GM10266 (cell line): ENCODE results near the gene OR5M8.

ENCODE experiments used
- DNase-seq: peaks from one replicate; pipeline ENCODE4 v3.0.0; 2012; ENCODE audit errors: extremely low spot score
- TF ChIP-seq, protein P1 (sequence below): IDR thresholded peaks from 2 replicates; pipeline ENCODE4 v1.5.1; 2012; ENCODE audit warnings: mild to moderate bottlenecking, low read depth; ENCODE audit not compliant: control insufficient read depth, insufficient read depth; ENCODE audit errors: missing control alignments

Gene OR5M8

GRCh38 chr11:56495117-56495516 lies 3.9 kb upstream of the OR5M8 start:
- TF ChIP-seq, protein P1, sequence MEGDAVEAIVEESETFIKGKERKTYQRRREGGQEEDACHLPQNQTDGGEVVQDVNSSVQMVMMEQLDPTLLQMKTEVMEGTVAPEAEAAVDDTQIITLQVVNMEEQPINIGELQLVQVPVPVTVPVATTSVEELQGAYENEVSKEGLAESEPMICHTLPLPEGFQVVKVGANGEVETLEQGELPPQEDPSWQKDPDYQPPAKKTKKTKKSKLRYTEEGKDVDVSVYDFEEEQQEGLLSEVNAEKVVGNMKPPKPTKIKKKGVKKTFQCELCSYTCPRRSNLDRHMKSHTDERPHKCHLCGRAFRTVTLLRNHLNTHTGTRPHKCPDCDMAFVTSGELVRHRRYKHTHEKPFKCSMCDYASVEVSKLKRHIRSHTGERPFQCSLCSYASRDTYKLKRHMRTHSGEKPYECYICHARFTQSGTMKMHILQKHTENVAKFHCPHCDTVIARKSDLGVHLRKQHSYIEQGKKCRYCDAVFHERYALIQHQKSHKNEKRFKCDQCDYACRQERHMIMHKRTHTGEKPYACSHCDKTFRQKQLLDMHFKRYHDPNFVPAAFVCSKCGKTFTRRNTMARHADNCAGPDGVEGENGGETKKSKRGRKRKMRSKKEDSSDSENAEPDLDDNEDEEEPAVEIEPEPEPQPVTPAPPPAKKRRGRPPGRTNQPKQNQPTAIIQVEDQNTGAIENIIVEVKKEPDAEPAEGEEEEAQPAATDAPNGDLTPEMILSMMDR = no peak
- DNase-seq = no peak

GRCh38 chr11:56486801-56487200 lies 4.4 kb downstream of the OR5M8 start:
- TF ChIP-seq, protein P1 = no peak
- no peak for DNase-seq

GRCh38 chr11:56474729-56475235 lies 16.4 kb downstream of the OR5M8 start:
- TF ChIP-seq, protein P1 = no peak
- no peak for DNase-seq

DNA sequence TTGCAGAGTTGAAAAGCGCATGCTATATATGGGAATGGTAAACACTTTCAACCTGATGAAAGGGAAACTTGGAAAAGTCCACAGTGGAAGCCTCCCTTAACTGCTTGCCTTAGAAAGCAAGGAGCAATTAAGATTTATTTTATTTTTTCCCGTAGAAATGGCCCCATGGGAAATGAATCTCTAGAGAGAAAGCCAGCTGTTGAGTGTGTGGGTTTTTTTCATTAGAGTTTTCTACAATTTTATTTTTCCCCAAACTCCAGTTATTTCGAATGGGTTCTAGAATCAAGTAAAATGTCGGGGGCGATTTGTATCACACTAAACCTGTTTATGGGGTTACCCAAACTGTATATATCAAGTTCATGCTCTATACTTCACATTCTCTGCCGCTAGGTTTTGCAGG lies 17.9 kb downstream of the OR5M8 start, which contains the start of gene OR5M3:
Gene OR5M3, minus strand, starts transcription at position 101 of the 400 bp plus-strand sequence. CDS start 2,855 bp downstream, outside the sequence.
- DNase-seq = no peak
- TF ChIP-seq, protein P1 = no peak

DNA sequence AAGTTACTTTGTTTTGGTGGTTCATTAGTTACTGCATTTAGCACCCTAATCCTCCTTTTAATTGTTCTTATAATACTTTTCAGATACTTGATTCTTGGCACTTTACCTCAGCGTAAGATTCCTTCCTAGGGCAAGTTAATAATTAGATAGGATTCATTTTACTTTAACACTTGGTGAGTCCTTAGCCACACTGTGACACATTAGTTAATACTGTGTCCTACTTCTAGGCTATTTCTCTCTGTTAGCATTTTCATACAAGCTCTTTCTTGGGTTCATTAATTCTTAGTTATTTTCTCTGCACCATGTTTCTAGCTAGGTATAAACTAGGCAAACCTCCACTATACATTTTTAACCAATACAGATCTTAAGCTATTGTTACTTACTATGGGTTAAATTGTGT lies 34.1 kb downstream of the OR5M8 start:
- TF ChIP-seq, protein P1 = no peak
- no peak for DNase-seq

DNA sequence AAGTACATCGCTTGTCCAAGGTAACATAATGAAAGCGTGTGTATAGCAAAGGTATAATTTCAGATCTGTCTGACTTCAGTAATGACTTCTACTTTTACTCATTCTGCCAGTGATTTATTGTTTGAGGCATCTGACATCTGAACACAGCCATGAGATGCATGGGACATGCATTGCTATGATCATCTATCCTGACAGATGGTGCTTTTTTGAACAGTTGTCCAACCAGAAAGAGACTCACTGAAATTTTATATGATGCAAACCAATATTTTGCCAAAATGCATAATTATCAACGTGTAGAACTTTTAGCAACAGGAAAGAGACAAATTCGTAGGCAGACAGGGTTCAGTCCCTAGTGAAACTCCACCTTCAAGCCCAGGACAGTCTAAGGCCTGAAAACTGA lies 37.6 kb downstream of the OR5M8 start:
- no peak for DNase-seq

More for the DNA sequence above, 37.6 kb downstream of the OR5M8 start:
- TF ChIP-seq, protein P1 = no peak
